ENCODE data around the gene CLSTN2.

The CLSTN2 gene

GRCh38 chr3:139935016-139935865 is at the start of gene CLSTN2:
Gene CLSTN2, plus strand, starts transcription at chr3:139935185.
- no peak for DNase-seq

DNA sequence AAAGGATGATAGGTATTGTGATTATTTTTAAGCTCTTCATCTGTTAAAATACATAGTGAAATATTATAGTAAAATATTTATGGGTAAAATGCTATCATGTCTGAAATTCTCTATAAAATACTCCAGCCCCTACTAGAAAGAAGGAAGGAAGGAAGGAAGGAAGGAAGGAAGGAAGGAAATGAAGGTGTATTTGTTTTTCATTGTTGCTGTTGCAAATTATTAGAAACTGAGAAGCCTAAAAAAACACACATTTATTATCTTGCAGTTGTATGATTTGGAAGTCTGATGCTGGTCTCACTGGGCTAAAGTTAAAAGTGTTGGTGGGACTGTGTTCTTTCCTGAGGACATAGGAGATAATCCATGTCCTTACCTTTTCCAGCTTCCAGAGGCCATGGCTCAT is 47.6 kb upstream of the CLSTN2 start:
- DNase-seq, result no peak

DNA sequence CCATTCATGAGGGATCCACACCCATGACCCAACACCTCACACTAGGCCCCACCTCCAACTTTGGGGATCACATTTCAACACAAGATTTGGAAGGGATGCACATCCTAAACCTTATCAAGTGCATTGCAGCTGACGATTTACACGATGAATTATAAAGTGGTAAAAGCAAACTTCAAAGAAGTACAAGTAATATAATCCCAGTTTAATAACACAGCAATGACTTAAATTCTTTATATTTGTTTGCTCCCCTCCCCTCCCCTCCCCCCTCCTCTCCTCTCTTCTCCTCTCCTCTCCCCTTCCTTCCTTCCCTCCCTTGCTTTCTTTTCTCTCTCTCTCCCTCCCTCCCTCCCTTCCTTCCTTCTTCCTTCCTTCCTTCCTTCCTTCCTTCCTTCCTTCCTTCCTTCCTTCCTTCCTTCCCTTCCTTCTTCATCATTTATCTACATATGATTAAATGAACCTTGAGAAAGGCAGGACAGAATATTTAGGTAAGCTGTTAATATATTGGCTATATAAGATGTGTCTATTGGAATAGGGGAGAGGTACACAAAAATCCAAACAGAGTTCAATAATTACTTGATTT is 46.3 kb upstream of the CLSTN2 start:
- DNase-seq, result no peak

GRCh38 chr3:139893267-139893962 is 41.6 kb upstream of the CLSTN2 start:
- no peak for DNase-seq

- no peak for DNase-seq
Measured at GRCh38 chr3:139893963-139894642, 40.9 kb upstream of the CLSTN2 start.

- no peak for DNase-seq
Measured at GRCh38 chr3:139894643-139894989, 40.4 kb upstream of the CLSTN2 start.

DNA sequence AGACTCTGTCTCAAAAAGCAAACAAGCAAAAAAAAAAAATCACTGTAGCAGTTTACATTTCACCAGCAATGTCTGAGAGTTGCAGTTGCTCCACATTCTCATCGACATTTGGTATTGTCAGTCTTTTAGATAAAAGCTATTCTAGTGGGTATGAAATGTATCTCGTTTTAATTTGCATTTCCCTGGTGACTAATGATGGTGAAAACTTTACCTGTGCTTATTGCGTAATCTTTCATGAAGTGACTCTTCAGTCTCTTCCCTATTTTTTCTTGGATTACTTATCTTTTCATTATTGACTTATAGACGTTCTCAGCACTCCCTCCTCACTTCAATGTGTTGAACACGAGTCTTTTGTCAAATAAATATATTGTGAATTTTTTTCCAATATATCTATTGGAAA is 37.2 kb upstream of the CLSTN2 start:
- no peak for DNase-seq

DNA sequence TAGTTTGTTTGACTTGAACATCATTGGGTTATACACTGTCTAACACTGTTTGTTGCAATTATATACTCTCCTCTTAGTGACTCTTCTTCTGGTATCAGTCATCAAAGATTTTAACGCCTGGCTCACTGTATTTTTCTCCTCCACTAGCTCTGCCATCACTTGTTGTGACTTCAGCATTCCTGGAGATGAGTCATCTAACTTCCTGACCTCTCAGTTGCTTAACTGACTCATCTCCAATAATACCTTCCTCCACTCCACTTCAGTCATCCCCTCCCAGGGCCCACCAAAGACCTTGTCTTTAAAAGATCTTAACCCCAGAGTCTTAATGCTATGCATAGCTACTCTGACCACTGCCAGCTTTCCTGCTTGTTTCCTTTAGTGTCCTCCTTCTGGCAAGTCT is 28.6 kb upstream of the CLSTN2 start:
- no peak for DNase-seq

DNA sequence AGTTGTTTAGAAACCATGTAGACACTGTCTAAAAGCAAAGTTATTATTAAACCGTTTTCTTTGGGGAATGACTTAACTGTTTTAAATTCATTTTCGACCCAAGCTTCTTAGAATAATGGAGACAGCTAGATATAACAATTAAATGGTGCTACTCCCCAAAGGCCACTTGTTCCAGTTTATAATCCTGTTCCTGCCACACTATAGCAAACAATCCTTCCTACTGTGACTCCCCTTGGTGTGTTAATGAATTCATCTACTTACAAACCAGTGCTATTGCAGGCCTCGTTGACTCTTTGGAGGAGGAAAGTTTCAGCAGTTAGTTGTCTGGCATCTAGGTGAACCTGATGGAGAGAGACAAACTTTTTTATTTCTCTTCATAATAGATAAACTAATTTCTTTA is 25.2 kb upstream of the CLSTN2 start:
- no peak for DNase-seq

DNA sequence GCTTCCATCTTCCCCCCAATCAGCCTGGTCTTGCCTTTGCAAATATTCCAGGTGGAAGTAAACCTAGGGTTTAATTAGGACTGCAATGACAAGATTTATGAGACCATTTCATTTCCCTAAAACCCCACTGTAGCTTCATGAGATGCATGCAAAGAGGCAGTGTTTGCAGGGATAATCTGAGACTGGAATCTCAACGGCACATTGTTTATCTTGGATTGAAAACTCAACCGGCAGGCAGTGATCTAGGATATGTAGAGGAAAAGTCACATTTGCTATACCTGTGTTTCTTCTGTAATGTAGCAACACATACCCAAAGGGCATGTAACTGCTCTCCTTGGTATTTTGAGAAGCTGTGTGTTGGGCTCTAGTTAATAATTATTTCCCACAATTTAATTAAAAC is 18.7 kb upstream of the CLSTN2 start:
- no peak for DNase-seq

- no peak for DNase-seq
Measured at GRCh38 chr3:139917226-139917785, 17.7 kb upstream of the CLSTN2 start.

DNA sequence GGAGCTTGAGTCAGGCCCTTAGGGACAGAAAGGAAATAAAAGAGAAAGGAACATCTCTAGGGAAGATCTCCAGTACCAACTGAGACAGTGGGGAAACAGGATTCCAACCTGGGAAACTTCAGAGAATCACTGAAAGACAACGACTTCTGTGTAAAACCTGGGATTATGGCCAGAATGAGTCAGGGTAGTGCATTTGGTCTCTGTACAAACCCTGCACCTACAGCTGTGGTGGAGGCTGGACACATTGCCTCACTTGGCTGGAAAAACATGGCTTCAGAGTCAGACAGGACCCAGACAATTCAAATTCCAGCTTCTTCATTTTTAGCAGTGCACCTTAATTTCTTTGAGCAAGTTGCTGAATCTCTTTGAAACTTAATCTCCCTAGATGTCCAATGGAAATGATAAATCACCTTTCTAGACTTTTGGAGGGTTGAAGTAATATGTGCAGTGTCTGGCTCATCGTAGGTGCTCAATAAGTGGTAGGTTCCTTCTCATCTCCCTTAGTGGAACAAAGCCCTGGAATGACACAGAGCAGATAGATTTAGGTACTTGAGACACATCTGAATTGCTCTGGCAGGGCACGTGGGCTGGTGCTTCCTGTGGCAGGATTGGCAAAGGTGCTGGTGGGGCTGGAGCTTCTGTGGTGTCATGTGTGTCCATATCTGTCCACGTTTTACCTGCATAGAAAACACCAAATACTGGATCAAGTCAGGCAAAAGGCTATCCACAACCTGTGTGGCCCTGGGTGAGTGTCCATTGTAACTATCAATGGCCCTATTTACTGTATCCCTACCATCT is 6.1 kb upstream of the CLSTN2 start:
- DNase-seq, result no peak

- DNase-seq, result no peak
Measured at GRCh38 chr3:139930211-139930610, 4.8 kb upstream of the CLSTN2 start.

DNA sequence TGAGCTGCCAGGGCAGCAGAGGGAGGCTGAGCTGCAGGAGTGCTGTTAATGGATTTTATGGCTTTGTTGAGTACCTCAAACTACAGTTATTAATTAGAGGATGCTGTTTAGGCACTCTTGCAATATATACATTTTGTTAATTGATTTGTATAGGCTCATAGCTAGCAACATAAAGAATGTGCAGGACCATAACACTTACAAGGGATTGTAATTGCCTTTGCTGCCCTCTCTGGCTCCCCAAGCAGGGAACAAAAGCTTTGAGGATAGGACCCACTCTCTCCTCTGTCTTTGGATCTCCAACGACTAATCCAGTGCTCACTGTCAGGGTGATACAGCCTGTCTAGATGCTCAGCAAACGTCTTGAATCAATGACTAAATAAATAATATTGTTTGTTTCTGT is 1.2 kb upstream of the CLSTN2 start:
- DNase-seq, result no peak

GRCh38 chr3:139934613-139935015 is 371 bp upstream of the CLSTN2 start:
- DNase-seq, result peak; percentile 52

DNA sequence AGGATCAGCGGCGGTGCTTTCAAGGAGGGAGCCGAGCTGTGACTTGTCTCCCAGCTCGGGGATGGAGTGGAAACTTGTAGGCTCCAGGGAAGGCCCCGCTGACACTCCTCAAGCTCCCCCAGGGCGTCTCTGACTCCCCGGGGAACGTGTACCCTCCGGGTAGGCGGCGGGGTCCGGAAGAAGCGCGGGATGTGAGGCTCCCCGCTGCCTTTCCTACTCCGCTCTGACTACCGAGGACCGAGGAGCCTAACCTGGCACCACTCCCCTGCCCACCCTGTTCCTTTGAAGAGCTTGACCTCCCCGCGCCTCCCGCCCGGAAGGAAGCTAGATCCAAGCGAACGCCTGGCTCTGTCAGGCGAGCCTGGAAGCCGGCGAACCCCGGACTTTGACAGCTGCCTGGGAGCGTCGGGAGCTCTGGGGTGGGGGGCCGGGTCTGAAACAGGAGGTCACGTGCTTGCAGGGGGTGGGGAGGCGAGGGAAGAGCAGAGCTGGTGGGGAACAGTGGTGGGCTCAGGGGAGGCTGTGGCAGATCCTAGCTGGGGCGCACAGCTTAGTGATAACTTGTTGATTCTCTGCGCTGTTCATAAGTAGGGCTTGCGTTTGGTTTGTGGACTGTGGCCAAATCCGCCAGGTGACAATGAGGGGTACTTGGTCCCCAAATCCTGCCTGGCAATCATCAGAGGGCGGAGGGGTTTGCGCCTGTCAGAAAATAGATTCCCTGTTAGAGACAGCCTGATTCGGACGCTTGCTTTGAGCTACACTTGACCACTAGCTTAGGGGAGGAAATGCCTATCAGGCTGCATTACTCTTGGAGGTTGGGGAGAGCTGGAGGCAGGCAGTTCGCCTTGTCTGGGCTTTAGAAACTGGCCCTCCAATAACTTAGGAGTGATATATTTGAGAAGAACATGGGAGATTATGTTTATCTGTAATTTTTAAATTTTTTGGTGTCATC is 1.2 kb downstream of the CLSTN2 start:
- no peak for DNase-seq

DNA sequence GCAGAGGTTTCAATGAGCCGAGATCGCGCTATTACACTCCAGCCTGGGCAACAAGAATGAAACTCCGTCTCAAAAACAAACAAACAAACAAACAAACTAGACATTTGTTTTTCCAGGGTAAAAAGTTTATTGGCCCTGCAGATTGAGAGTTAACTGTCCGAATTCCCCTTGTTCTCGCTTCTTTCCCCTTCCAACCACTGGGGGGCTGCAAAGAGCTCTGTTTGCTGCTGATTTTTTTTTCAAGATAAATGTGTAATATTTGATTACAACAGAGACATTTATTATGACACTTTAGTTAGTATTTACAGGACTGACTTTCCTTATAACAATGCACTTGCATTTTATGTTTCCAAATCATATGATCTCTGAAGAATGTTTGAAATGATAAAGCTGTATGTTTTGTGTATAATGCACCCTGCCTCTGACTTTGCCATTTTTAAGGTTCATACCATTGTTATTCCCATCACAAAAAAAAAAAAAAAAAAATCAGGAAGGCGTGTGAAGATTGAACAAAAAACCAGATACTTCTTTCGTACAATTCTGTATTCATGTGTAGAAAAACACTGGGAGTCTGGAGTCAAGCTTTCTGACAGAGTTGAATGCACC is 2.8 kb downstream of the CLSTN2 start:
- no peak for DNase-seq

GRCh38 chr3:139939681-139940190 is 4.8 kb downstream of the CLSTN2 start:
- DNase-seq, result no peak

DNA sequence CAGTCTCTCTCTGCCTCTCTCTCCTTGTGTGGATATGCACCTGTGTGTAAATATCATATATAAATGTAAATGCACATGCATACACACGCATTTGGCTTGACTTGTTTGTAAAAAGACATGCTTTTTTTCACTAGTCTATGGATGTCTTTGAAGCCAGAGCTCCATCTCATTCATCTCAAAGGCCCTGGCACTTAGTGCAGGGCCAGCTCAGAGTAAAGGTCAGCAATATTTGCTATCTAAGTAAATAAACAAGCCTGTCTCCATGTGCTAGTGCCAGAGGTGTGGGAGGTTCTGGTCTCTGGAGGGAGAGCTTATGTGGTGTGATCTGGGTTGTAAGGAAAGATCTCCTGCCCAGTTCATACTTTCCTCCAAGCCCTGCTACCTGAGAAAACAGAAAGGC is 5.6 kb downstream of the CLSTN2 start:
- DNase-seq, result no peak

DNA sequence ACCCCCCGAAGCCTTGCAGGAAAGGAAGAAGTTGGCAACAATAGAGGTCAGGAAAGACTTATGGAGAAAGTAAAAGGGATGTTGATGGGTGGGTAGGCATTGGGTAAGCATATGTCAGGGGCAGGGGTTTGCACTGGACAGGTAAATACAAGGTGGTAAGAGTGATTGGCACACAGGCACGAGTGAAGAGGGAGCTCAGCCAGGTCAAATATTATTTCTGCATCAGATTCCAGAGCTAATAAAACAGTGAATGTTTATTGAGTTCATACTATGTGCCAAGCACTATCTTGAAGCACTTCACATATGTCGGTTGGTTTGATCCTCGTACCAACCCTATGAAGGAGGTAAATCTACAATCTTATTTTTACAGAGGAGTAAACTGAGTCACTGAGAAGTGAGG is 6.6 kb downstream of the CLSTN2 start:
- no peak for DNase-seq
